Testis (tissue), 2 donors: ENCODE results near the gene FGF12.

Experiments
- CTCF ChIP-seq, 3 experiments: fragments of 450-650 bp in 2 of 3; fragments of 200-600 bp in 1 of 3; sonication (generic) in 1 of 3; IDR thresholded peaks; one replicate each; pipeline ENCODE4 v1.5.1; 2016 to 2019; ENCODE audit warnings: antibody characterized with exemption in 3 of 3, mild to moderate bottlenecking in 2 of 3, moderate library complexity in 1 of 3
- POLR2A ChIP-seq: fragments of 450-650 bp; IDR thresholded peaks from one replicate; pipeline ENCODE4 v1.6.1; 2017; ENCODE audit warnings: antibody characterized with exemption, mild to moderate bottlenecking, moderate library complexity

DNA sequence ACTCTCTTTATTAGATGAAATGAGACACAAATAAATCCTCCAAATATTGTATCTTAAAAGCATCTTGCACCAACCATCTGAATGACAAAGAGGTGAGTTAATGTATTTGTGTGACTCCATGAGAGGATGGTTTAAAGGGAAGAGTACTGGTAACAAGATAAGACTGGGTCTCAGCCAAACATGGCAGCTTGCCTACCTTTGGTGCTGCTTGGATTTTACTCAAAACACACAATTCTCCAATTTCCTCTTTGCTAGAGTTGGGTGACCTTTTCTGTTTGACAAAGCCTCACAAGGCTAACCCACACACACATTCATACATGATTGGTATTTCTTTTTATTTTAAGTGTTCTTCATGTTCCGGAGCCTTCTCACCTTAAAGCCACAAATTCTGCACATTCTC is 506.4 kb downstream of the FGF12 start:
- TF ChIP-seq CTCF (IDR thresholded peaks at IDR 0.05): no peak
- no peak for TF ChIP-seq POLR2A
